OCI-M2 (cell line): ENCODE results near the gene LYRM9.
"Not testable (repeated sequence)": the region's sequence is repeated elsewhere in the genome, so short reads cannot be mapped to it uniquely, and the experiment has no call there.

Source experiments
- DNase-seq: peaks from one replicate; lab custom pipeline; 2025; ENCODE audit not compliant: unreplicated experiment; lab: John Stamatoyannopoulos, UW

Gene LYRM9

DNA sequence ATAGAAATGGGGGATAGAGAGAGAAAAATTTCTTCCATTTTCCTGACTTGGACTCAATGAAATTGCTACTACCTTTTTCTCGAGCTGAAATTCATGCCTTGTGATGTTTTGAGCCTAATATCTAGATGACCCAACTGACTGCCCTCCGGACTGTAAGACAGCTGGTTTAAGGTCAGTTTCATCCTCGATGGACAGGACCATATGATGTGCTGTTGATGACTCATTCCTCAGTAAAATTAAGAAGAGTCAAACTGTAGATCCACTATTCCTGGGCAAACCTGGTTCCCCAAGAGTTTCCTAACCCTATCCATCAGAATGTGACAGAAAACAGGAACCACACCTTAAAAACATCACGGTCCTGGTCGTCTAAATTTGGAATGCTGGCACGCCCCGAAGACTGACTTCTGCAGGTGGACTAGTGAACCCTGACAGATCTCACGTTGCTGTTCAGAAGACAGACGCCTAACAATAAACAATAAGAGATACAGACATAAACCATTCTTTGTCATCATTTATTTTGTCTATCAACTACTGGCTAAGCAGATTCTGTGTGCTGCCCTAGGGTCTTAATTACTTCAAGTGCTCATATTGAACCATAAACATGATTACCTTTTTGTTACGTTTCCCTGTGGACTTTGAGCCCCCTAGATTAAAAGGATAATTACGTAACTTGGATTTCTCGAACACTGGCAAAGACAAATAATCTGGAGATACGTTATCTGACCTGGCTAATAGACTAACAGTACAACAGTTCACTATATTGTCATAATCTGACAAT, 47.7 kb downstream of the LYRM9 start:
- no peak for DNase-seq

- no peak for DNase-seq
Observed at GRCh38 chr17:27840688-27841087, 52.5 kb downstream of the LYRM9 start.

DNA sequence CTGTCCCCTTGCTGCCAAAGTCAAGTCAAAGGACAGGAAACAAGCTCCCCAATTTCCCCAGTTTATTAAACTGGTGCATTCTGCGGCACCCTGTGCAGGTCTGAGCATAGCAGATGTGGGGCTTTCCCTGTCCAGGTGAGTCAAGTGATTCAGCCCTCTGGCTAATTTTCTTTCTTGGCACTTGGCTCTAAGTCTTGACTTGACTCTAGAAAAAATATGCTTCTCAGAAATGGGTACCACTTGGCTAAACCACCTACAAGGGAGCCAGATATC, 52.8 kb downstream of the LYRM9 start:
- not testable (repeated sequence) for DNase-seq

- DNase-seq = not testable (repeated sequence)
Observed at GRCh38 chr17:27839571-27840405, 53.4 kb downstream of the LYRM9 start.

DNA sequence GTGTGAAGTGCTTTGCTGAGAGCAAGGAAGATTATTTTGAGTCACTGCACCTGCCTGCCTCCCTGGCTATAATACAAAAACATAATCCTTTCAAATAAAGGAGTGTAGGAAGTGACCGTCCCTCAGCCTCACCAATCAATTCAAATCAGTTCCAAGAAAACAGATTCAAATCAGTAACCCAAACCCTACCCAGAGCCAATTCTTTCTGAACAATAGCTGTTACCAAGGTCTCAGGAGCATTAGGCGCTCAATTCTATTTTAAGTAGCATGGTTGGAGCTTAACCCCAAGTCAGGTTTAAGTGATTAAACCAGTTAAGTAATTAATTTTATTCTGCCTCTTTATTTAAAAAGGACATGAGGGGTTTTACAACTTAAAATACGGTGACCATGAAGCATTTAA, 54.6 kb downstream of the LYRM9 start:
- not testable (repeated sequence) for DNase-seq

DNA sequence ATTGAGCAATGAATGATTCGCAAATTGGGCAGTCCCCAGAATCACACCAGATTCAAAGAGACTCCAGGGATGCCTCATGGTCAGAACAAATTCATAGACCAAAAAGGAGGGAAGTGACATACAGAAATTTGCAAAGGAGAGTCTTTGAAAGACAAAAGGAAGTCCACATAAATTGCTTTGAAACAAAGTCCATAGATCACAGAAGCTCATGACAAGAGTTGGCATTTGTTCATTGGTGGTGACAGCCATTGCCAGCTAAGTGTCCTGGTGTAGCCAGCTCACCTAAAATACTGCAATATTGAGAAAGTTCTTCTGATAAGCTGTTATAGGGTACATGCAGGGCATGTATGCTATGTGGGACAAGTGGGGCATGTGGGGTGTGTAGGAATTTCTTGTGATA, 55.4 kb downstream of the LYRM9 start:
- DNase-seq = not testable (repeated sequence)

DNA sequence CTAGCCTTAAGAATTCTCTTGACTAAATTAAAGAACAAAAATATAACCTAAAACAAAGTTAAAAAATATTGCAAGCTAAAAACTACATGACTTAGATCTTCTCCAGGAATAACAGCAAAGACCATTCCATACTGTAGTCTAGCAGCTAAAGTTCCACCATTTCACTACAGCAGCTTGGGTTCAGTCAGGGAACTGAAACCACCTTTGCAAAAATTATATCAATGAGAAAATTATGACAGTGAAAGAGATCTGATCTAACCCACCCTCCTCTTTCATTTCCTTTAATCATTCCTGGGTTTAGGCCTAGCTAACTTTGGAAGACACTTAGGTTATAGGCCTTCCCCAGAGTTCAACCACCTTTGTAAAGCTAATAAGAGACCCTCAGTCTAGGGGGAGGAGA, 56.5 kb downstream of the LYRM9 start:
- DNase-seq = no peak

GRCh38 chr17:27834571-27834970, 58.6 kb downstream of the LYRM9 start:
- DNase-seq = no peak

- no peak for DNase-seq
Observed at GRCh38 chr17:27832831-27833230, 60.3 kb downstream of the LYRM9 start.

- not testable (repeated sequence) for DNase-seq
Observed at GRCh38 chr17:27829888-27830287, 63.3 kb downstream of the LYRM9 start.

- not testable (repeated sequence) for DNase-seq
Observed at GRCh38 chr17:27829143-27829711, 63.9 kb downstream of the LYRM9 start.
